Heart left ventricle (tissue), 16 donors: ENCODE results near the gene SENP5. TPM values are rescaled to one million over a fixed set of nuclear protein-coding genes. Genes with fewer than 3 reads are reported as not detected.

Experiments
- ATAC-seq, 4 donors: fragments of 200-7000 bp; cut with Tn5 transposase; one replicate each; pipeline ENCODE4 v1.9.1; 2020 to 2022; ENCODE audit warnings: moderate library complexity in 4 of 4, mild to moderate bottlenecking in 3 of 4, moderate number of reproducible peaks in 1 of 4
- DNase-seq, 5 donors: peaks; one replicate each; pipeline ENCODE4 v3.0.0-alpha.2; 2020
- H3K27ac ChIP-seq, 12 donors: fragments of 200-600 bp; sonication (generic) in 4 of 12; one replicate each; pipeline versions ENCODE4 v1.5.0 to v1.8.0; 2016 to 2022; ENCODE audit warnings: mild to moderate bottlenecking in 2 of 12
- H3K27me3 ChIP-seq, 9 donors: fragments of 200-600 bp; sonication (generic) in 2 of 9; one replicate each; pipeline versions ENCODE4 v1.5.1 to v1.8.0; 2016 to 2022; ENCODE audit warnings: mild to moderate bottlenecking in 3 of 9
- H3K36me3 ChIP-seq, 9 donors: fragments of 200-600 bp; sonication (generic) in 2 of 9; one replicate each; pipeline versions ENCODE4 v1.5.0 to v1.8.0; 2018 to 2022; ENCODE audit warnings: mild to moderate bottlenecking in 2 of 9
- H3K4me1 ChIP-seq, 12 donors: fragments of 200-600 bp; sonication (generic) in 4 of 12; one replicate each; pipeline versions ENCODE4 v1.5.0 to v1.8.0; 2016 to 2022; ENCODE audit warnings: mild to moderate bottlenecking in 3 of 12
- H3K4me3 ChIP-seq, 12 donors: fragments of 200-600 bp; sonication (generic) in 4 of 12; one replicate each; pipeline versions ENCODE4 v1.5.0 to v1.8.0; 2017 to 2022; ENCODE audit warnings: mild to moderate bottlenecking in 9 of 12, moderate library complexity in 4 of 12
- H3K9me3 ChIP-seq, 12 donors: fragments of 200-600 bp; sonication (generic) in 4 of 12; one replicate each; pipeline versions ENCODE4 v1.5.0 to v1.8.0; 2016 to 2022; ENCODE audit warnings: mild to moderate bottlenecking in 1 of 12
- CTCF ChIP-seq, 12 donors: fragments of 200-600 bp; sonication (generic) in 4 of 12; IDR thresholded peaks; one replicate each; pipeline versions ENCODE4 v1.5.0 to v1.8.0; 2018 to 2022; ENCODE audit warnings: antibody characterized with exemption in 12 of 12, mild to moderate bottlenecking in 5 of 12
- POLR2A ChIP-seq, 2 donors: fragments of 450-650 bp; IDR thresholded peaks; one replicate each; pipeline ENCODE4 v1.6.1; 2017; ENCODE audit warnings: antibody characterized with exemption in 2 of 2, mild to moderate bottlenecking in 2 of 2, moderate library complexity in 2 of 2
- WGBS, 4 donors: extraction: QIAGEN DNeasy Blood & Tissue Kit in 2 of 4; methylation state at CpG; one replicate each; pipeline versions ENCODE4 v1.1.5 to v1.1.7; 2013 to 2018; 5-methylcytosine and 5-hydroxymethylcytosine counted together
- intact Hi-C, 10 donors: fragments of 100-400 bp; cut with DNase I; formaldehyde crosslinking; loops; one replicate each; pipeline versions ENCODE4 v1.11.1 to v1.14.2; 2022
- polyA plus RNA-seq, 2 donors: library from polyadenylated mRNA; stranded (reverse); fragments of 200-250 nt; gene quantifications; one replicate each; pipeline ENCODE4 v1.2.3, GENCODE V29; 2013
- total RNA-seq, 9 donors: library from RNA; depleted of rRNA in 2 of 9; stranded (reverse); fragments of >200 nt in 2 of 9; fragmentation: NEBNext Ultra II Directional in 3 of 9; extraction: Animal tissue kit (Norgen Biotek cat#: 25700) in 3 of 9; gene quantifications; one replicate each; pipeline versions ENCODE4 v1.1.0 to v1.2.4, GENCODE V29; 2016 to 2023
- donor health status: ischemic (EF 13 %, LVEDD 7.1; RV severe dilation, severe dysfunction).
- donor health status: healthy with polysubstance abuse.
- donor health status: DM: no; HTN: yes; CAD: no.
- donor health status: DM: no; HTN: no; CAD: no.
- donor health status: ischemic (EF 25% LVEDD 6.9; RV normal size, moderate dysfunction).
- donor health status: ischemic (EF 25% LVEDD 5.7; RV mildly dilated, moderate dysfunction).
- donor health status: healthy.
- donor health status: DM: yes; HTN: yes; CAD: no.
- donor health status: ischemic (EF 35%, LVEDD 5.7; RV mildly dilated, moderate dysfunction).
- donor health status: nonischemic (EF 11% LVEDD 7.7; RV severe dilation, severe dysfunction).
- donor health status: DM: yes; HTN: yes; CAD: no.
- donor health status: PGD.
- donor health status: ischemic (EF 29% LVEDD 5.4; RV normal size, mild dysfunction).
- donor health status: nonischemic (EF 23%, LVEDD 6.1; RV moderate dilation, normal function).

The SENP5 gene
- total and polyA plus RNA-seq, 11 donors, result 7.0 to 28.5 (median 22.0) TPM

DNA sequence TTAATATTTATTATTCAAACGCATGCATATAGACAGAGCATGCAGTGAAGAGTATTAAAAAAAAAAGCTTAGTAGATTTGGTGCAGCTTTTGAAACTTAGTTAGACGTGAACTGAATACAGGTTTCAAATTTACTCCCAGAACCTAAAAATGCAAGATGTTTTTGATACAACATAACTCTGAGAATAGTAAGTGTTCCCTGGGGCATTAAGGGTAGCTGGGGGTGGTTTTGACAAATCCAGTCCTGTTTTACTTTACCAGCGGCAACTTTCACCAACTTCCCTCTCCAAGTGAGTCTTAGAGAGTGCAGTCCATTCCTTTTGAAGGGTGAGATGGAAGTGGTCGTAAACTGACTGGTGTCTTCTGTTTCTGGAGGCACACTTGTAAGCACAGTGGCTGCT lies 63.4 kb downstream of the SENP5 start:
- intact Hi-C loops, result no loop called here
- ATAC-seq (no peak), DNase-seq (no peak)
- WGBS, 4 donors, result 92 to 94% (median 93%) methylated on average over 4 of the region's 4 CpGs
- Histone ChIP-seq H3K9me3 (no peaks in the 10 kb centered on the region), H3K27ac (no peak overlapping the region), H3K4me3 (no peak overlapping the region), H3K27me3 (no peaks in the 10 kb centered on the region), H3K4me1 (no peaks in the 10 kb centered on the region), H3K36me3 (peaks cover 0 to 96% (median 89%) of the 10 kb centered on the region in 9 donors)
- TF ChIP-seq CTCF (IDR thresholded peaks at IDR 0.05) (no peak), POLR2A (IDR thresholded peaks at IDR 0.05) (no peak)

GRCh38 chr3:196931828-196932587 lies 64.3 kb downstream of the SENP5 start:
- Histone ChIP-seq H3K9me3 (no peaks in the 10 kb centered on the region), H3K4me1 (no peaks in the 10 kb centered on the region), H3K27ac (no peak overlapping the region), H3K4me3 (no peak overlapping the region), H3K27me3 (no peaks in the 10 kb centered on the region), H3K36me3 (peaks cover 0 to 99% (median 97%) of the 10 kb centered on the region in 9 donors)
- DNase-seq, result no peak
- TF ChIP-seq POLR2A (IDR thresholded peaks at IDR 0.05), result no peak
- ATAC-seq, result no peak
- WGBS, 4 donors, result 86 to 90% (median 87%) methylated on average over 12 of the region's 12 CpGs
- intact Hi-C loops, result no loop called here

GRCh38 chr3:196932600-196932999 lies 64.9 kb downstream of the SENP5 start:
- Histone ChIP-seq H3K36me3 (peaks cover 0 to 100% (median 98%) of the 10 kb centered on the region in 9 donors), H3K27ac (no peak overlapping the region), H3K4me3 (no peak overlapping the region), H3K27me3 (no peaks in the 10 kb centered on the region), H3K9me3 (no peaks in the 10 kb centered on the region), H3K4me1 (no peaks in the 10 kb centered on the region)
- DNase-seq (no peak), ATAC-seq (no peak)
- WGBS, 4 donors, result 87 to 97% (median 94%) methylated on average over 3 of the region's 3 CpGs
- intact Hi-C loops, result no loop called here
- no peak for TF ChIP-seq CTCF (IDR thresholded peaks at IDR 0.05)

- TF ChIP-seq POLR2A (IDR thresholded peaks at IDR 0.05) (no peak), CTCF (IDR thresholded peaks at IDR 0.05) (no peak)
- intact Hi-C loops, result loop anchor here in 2 of 10 donors (5.0 kb wide), 2 partner anchors 64 to 69 kb away; partner anchors contain the start of gene SENP5 (in 1 of the 2)
- Histone ChIP-seq H3K36me3 (peaks cover 0 to 92% (median 82%) of the 10 kb centered on the region in 9 donors), H3K27me3 (no peaks in the 10 kb centered on the region), H3K4me3 (no peak overlapping the region), H3K9me3 (no peaks in the 10 kb centered on the region), H3K27ac (no peak overlapping the region), H3K4me1 (peaks cover 0 to 16% (median 8%) of the 10 kb centered on the region in 12 donors)
- 87 to 92% (median 89%) methylated on average over 3 of the region's 3 CpGs for WGBS, 4 donors
- ATAC-seq, result no peak
- DNase-seq, result no peak
Observed at GRCh38 chr3:196936288-196936687, 68.6 kb downstream of the SENP5 start.
